GM21381 (cell line): ENCODE measurements around the gene NUP50.
A peak's percentile ranks its signal among the peaks of the same experiment; 100 is the strongest.

Experiments used
- ATAC-seq: cut with Tn5 transposase; IDR thresholded peaks from one replicate; pipeline ENCODE4 v1.9.1; 2021; ENCODE audit warnings: mild to moderate bottlenecking, moderate library complexity; ENCODE audit not compliant: unreplicated experiment

NUP50 gene, protein sequence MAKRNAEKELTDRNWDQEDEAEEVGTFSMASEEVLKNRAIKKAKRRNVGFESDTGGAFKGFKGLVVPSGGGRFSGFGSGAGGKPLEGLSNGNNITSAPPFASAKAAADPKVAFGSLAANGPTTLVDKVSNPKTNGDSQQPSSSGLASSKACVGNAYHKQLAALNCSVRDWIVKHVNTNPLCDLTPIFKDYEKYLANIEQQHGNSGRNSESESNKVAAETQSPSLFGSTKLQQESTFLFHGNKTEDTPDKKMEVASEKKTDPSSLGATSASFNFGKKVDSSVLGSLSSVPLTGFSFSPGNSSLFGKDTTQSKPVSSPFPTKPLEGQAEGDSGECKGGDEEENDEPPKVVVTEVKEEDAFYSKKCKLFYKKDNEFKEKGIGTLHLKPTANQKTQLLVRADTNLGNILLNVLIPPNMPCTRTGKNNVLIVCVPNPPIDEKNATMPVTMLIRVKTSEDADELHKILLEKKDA

DNA sequence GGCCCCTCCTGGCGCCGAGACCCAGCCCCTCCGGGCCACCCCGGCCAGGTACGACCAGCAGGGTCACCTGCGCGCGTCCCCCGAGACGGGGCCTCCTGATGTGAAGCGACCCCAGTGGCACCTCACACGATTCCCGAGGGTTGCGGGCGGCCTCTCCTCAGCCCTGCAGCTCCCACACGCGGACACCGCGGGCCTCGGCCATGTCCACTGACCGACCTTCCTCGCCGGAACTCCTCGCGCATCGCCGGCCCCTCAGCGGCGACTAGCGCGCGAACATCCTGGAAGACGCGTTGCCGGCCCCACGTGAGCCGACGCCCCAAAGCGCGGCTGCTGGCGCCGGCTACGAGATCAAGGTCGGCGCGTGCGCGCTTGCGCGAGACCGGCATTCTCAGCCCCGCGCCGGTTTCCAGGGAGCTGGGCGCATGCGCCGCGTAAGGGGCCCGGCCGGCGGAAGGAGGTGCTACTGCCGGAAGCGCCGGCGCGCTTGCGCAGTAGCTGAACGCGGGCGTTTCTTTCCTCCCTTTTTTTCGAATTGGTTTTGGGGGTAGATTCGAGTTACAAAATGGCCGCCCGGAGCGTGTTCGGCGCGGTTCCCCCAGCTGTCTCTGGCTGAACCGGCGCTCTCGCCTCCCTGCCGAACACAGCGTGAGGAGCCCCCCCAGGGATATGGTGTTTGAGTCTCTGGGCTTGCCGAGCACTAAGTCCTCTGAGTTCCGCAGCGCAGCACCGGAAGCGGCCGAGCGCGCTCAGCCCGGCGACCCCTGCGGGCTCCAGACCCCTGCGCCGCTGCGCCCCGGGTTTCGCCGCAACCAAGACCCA lies at the start of gene NUP50:
Gene NUP50, plus strand, starts transcription at position 475 of the 819 bp plus-strand sequence. CDS start 4,253 bp downstream, outside the sequence.
- peak; percentile 84 for ATAC-seq

DNA sequence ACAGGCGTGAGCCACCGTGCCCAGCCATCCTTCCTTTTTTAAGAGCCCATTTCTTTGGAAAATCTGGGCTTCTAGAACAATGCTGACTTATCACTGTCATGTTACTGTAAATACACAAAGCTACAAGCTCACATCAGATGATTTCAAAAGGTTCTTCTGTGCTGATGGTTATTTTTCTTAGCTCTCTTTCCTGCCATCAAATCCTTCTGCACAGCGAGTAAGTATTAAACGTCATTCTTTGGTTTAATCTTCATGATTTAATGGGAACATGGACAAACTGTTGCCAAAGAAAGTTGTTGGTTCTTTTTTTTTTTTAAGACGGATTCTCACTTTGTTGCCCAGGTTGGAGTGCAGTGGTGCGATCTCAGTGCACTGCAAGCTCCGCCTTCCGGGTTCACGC lies 43.3 kb upstream of the NUP50 start:
- ATAC-seq, result no peak

DNA sequence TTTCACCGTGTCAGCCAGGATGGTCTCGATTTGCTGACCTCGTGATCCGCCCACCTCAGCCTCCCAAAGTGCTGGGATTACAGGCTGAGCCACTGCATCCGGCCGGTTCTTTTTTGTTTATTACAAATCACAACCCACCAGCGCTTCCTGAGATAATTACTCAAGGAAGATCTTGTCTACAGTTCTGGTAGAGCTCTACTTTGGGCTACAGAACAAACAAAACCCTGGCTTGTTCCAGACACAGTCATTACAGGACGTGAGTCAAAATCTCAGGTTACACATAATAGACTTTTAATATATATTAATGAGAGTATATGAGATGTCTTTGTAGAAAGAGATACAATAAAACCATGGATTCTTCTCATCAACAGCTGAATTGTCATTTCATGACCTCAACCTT lies 42.8 kb upstream of the NUP50 start:
- ATAC-seq, result no peak

DNA sequence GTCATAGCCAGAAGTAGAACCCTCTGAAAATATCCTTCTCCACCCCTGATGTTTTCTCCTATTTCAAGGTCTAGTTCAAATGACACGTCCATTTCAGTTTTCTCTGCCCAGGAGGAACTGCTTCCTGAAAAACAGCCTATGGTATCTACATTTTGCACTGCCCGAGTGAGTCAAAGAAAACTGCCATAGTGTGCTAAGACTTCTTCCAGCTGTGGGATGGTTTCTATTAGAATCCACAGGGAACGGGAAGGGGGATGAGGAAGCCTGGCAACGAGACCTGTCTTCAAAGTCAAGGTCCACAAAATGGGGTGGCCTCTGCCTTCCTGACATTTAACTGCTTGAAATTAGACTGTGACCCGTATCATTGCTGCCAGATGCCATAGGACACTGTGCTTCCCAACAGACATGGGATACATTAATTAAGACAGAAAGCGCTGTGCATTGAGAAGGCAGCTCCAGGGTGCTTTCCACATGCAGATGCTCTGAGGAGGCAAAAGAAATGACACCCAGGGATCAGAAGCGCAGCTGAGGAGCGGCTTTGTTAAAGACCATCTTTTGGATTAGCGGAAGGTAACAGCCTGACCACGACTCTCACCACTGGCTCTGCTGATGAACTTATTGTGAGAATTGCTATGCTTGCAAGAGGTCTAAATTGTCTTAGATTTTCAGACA lies 39.4 kb upstream of the NUP50 start:
- no peak for ATAC-seq

DNA sequence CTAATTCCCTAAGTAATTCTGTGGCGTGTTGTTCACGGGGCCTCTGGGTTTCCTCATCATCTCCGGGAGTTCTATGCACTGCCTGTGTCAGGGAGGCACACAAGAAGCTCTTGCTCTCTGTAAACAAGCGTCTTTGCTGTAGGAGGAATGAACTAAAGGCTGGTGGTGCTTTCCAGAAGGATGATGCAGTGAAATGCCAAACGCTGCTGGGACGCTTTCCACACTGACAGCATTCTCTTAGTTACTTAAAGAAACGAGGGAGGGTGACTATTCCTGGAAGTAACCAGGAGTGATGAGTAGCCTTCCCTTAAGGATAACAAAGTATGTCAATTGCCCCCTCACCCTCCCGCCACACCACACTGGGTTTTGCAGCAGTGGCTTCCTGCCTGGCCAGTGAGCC lies 38.5 kb upstream of the NUP50 start:
- ATAC-seq, result no peak

DNA sequence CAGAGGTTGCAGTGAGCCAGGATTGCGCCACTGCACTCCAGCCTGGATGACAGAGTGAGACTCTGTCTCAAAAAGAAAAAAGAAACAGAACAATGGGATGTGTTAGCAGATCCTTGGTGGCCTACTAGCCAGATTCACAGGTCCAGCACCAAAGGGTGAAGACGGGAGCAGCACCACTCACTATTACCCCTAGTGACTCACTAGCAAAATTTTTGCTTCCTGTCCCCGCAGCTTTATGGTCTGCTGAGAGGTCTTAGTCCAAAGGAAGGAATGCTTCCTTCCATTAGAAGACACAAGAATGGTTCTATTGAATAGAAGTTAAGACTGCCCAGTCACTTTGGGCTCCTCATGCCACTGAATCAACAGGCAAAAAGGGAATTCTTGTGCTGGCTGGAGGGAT lies 35.9 kb upstream of the NUP50 start:
- no peak for ATAC-seq

DNA sequence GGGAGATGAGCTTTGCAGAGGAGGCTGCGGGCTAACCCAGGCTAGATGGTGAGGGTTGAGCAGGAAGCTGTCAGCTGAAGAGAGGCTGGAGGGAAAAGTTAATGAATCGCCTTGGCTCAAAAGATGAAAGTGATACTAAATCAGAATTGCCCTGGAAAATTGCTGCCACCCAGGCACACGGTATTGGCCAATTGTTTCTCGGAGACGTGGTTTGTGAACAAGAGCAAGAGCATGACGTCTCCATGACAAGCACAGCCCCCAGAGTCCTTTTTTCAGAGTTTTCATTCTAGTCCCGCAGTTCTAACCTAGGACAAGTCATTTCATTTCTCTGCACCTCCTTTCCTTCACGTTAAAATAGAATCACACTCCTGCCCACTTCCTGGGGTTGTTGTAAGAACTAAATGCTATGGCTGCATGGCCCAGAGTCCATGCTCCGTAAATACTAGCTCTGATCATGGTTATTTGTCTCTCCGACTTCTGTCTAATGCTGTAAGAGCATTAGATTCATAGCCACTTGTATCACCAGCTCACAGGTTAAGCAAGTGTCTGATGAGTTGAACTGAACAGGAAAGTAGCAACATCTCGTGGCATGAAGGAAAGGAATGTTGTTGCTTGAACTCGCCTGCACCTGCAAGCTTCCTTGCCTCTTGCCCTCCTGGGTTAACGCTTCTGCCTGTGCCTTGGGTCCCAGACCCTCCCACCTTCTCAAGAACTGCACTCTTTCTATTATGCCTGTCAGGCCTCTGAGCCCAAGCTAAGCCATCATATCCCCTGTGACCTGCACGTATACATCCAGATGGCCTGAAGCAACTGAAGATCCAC lies 33.8 kb upstream of the NUP50 start:
- no peak for ATAC-seq

DNA sequence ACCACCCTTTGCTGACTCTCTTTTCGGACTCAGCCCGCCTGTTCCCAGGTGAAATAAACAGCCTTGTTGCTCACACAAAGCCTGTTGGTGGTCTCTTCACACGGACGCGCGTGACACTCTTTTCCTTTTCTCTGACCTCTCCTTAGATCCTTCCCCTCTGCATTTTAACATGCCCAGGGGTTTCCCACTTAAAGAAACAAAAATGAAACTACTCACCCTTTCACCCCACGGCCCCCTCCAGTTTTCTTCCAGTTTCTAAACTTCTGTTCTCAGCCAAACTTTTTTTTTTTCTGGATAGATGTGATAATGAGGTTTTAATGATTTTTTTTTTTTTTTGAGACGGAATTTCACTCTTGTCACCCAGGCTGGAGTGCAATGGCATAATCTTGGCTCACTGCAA lies 32.8 kb upstream of the NUP50 start:
- no peak for ATAC-seq

DNA sequence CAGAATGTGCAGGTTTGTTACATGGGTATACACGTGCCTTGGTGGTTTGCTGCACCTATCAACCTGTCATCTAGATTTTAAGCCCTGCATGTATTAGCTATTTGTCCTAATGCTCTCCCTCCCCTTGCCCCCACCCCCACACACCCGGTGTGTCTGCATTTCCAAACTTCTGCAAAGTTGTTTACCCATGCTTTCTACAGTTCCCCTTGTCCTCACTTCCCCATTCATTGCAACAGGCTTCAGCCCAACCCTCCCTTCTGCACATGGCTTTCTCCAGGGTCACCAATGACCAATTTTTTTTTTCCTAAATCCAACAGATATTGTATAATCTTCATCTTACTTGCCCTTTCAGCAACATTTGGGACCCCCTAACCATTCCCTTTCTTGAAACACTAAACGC lies 32.0 kb upstream of the NUP50 start:
- no peak for ATAC-seq

DNA sequence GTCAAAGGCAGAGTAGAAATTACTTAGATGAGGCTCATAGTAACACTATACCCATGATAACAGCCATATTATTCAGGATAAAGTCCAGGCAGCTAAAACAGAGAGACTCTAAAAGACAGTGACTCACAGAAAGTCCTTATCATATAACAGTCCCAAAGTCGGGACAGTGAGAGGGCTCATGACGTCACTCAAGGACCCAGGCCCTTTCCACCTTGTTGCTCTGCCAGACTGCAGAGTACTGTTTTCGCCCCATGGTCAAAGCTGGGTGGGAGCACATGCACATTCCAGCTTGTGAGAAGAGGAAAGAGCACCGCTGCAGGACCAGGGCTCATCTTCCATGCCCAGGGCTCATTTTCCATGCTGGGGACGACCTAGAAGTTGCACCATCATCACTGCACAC lies 29.4 kb upstream of the NUP50 start:
- ATAC-seq, result no peak

DNA sequence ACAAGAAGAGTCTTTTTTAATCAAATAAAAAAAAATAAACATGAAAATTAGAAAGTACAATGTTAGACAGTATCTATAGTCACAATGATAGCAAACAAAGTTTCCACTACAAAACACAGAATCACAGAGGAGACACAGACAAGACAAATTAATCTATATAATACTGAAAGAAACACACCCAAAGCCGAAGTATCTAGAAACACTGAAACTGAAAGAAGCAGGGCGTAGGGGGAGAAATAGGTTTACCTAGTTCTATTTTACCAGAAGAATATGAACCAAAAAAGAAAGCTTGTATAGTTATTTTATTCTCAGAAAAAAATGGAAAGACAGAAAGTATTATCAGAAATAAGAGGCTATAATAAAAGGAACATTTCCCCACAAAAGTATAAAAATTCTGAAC lies 27.1 kb upstream of the NUP50 start:
- ATAC-seq, result no peak

DNA sequence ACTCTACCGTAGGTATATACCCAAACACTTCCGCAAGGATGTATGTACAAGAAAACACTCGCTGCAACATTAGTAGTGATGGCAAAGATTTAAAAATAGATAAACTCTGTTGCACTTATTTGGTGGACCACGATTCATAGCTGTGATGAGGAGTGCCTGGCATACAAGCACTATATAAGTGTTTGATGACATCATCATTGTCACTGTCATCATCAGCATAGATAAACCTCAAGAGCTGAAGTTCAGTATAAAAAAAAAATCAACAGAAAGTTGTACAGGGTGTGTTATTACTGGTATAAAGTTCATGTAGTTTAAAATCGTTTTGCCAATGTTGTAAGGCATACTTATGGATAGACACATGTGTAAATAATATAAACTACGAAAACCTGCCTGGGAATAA lies 24.0 kb upstream of the NUP50 start:
- ATAC-seq, result no peak

DNA sequence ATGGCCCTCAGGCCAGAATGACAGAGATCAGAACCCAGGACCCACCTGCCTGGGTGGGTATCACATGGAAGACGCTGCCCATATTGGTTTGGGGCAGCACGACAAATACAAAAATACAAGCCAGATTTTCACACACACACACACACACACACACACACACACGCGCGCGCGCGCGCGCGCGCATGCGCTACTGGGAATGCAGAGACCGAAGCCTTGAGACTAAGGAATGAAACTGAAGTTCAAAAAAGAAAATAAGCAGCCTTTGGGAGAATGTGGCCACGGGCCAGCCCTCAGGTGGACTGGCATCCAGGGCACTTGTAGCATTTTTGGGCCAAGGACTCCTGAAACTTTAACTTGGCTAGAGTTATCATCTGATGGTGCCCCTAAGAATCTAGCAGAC lies 21.3 kb upstream of the NUP50 start:
- ATAC-seq, result no peak

DNA sequence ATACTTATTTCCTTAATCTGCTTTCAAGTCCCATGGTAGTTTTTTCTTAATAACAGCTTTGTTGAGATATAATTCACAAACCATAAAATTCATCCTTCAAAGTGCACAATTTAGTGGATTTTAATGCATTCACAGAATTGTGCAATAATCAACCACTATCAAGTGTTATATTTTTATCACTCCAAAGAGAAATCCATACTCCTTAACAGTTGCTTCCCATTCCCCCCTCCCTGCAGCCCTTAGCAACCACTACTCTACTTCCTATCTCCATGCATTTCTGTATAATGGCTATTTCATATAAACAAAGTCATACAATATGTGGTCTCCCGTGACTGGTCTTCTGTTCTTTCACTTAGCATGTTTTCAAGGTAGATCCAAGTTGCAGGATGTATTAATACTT lies 18.8 kb upstream of the NUP50 start:
- ATAC-seq, result no peak

DNA sequence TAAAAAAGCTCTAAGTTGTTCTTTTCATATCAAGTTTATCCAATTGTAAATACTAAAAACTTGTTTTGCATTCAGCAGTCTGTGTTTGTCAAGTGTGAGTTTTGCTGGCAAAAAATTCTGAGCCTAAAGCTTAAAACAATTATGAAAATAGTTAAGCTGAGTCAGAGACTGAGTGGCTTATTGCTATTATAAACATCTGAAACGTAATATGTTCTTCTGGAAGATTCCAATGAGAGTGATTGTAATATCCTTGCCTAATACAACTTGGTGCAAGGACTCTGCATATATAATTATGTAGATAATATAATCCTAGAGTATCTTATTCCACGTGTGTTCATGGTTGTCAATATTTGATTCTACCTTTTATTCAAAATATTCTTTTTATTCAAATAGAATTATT lies 14.1 kb upstream of the NUP50 start:
- ATAC-seq, result no peak

DNA sequence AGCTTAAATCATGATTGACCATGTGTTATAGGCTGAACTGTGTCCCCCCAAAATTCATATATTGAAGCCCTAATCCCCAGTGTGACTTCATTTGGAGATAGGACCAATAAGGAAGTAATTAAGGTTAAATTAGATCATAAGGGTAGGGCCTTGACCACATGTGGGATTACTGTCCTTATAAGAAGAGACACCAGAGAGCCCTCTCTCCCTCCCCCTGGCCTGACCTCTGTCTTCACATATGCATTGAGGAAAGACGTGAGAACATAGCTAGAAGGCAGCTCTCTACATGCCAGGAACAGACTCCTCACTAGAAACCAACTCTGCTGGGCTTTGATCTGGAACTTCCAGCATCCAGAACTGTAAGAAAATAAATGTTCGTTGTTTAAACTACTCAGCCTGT lies 13.6 kb upstream of the NUP50 start:
- no peak for ATAC-seq

DNA sequence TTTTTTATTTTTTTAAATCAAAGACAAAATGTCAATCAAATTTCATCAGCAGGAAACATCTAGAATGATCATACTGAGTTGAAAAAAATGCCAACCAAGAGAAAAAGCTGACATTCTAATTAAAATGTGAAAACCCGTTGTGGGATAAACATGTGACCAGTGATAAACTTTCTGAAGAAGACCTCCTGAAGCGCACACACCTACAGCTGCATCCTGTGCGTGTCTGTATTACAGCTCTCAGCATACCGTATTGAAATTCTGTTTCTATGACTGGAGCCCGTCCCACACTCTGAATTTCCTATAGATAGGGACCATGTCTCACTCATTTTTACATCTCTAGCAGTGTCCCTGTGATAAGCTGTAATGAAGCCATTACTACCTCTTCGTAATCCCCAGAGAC lies 12.2 kb upstream of the NUP50 start:
- no peak for ATAC-seq

DNA sequence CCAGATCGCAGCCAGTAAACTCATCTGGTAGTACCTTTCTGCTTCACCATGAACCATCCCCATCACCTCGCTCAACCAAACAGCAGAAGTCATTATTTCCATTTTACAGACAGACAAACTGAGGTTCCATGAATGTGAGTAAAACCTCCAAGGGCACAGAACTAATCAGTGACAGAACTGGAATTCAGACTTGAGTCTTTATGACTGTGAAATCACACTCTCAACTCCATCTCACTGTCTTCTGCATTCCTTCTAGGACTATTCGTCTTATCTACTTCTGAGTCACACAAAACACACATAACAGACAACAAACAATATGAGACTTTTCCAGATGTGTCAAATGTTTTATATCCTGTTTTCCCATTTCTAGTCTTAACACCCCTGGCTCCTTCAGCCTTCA lies 9.3 kb upstream of the NUP50 start:
- ATAC-seq, result no peak

DNA sequence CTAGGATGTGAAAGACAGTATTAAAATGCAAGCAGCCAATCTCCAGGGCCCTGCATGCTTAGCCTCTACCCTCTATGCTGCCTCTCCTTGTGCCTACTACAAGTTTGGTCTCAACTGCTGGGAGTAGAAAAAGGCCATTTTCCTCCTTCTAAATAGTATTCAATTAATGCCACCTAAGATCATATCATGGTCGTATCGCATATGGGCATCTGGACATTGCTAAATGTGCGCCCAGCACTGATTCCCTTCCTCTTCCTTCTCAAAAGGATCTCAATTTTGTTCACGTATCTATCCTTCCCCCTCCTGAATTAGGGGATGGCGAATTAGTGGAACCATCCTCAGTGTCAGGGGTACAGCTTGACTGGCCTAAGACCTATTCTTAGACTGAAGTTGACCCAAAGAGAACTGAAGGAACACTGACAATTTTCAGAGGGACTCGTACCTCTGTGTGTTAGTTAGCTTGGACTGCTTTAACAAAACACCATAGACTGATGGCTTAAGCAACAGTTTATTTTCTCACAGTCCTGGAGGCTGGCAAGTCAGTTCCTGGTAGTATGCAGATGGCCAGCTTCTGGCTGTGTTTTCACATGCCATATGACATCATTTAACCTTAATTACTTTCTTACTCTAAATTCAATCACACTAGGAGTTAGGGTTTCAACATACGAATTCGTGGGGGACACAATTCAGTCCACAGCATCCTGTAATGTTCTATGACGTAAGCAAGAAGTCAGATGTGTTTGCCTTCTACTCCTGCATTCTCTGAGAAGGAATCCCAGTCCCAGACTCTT lies 8.5 kb upstream of the NUP50 start:
- ATAC-seq, result no peak

DNA sequence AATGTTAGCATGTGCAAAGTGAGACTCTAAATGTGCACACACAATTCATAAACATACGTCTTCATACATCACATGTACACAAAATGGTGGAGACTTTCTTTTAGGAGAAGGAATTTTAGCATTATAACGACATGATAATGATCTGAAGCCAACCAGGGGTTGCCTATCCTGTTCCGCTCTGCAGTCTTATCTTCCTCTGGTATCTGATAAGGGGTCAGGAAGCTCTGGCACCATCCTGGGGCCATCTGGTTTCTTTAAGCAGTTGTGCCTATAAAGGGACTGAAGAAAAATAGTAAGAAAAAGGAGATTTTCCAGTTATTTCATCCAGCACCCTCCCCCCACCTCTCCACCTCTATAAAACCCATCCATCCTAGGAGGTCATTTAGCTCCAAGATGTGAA lies 5.8 kb upstream of the NUP50 start:
- no peak for ATAC-seq
